Measurements from ENCODE around the gene VPS33A. TPM values are rescaled to one million over a fixed set of nuclear protein-coding genes. Genes with fewer than 3 reads are reported as not detected.
"Not testable (repeated sequence)": the region's sequence is repeated elsewhere in the genome, so short reads cannot be mapped to it uniquely, and the experiment has no call there.

Gene VPS33A
- total RNA-seq, 4 donors from 2014 or later = 13.6 to 19.4 (median 15.1) TPM

GRCh38 chr12:122205053-122205925 is 61.0 kb downstream of the VPS33A start:
- peak; percentile 59 to 64 for DNase-seq (ENCODE audit: low spot score in 2 of 2)
- no peak overlapping the region for H3K4me3 ChIP-seq
- H3K27me3 ChIP-seq = peaks cover 25% of the 10 kb centered on the region
- H3K27ac ChIP-seq = no peak overlapping the region
- 62% methylated on average over 23 of the region's 23 CpGs for WGBS
- no peaks in the 10 kb centered on the region for H3K9me3 ChIP-seq
- no peak for TF ChIP-seq CTCF (IDR thresholded peaks at IDR 0.05)
- H3K36me3 ChIP-seq = peaks cover 32% of the 10 kb centered on the region
- H3K4me1 ChIP-seq = peaks cover 25% of the 10 kb centered on the region

GRCh38 chr12:122204167-122205052 is 61.9 kb downstream of the VPS33A start:
- DNase-seq (ENCODE audit: low spot score in 2 of 2) = peak; percentile 56 to 72
- H3K4me1 ChIP-seq = peaks cover 25% of the 10 kb centered on the region
- no peaks in the 10 kb centered on the region for H3K9me3 ChIP-seq
- peaks cover 31% of the 10 kb centered on the region for H3K27me3 ChIP-seq
- peaks cover 25% of the 10 kb centered on the region for H3K36me3 ChIP-seq
- 64% methylated on average over 15 of the region's 71 CpGs for WGBS
- peak overlapping the region; percentile 63 for H3K4me3 ChIP-seq
- TF ChIP-seq POLR2AphosphoS5 (IDR thresholded peaks at IDR 0.05) (no peak), POLR2A (IDR thresholded peaks at IDR 0.05) (no peak), CTCF (IDR thresholded peaks at IDR 0.05) (no peak), EP300 (IDR thresholded peaks at IDR 0.05) (no peak)
- no peak overlapping the region for H3K27ac ChIP-seq

DNA sequence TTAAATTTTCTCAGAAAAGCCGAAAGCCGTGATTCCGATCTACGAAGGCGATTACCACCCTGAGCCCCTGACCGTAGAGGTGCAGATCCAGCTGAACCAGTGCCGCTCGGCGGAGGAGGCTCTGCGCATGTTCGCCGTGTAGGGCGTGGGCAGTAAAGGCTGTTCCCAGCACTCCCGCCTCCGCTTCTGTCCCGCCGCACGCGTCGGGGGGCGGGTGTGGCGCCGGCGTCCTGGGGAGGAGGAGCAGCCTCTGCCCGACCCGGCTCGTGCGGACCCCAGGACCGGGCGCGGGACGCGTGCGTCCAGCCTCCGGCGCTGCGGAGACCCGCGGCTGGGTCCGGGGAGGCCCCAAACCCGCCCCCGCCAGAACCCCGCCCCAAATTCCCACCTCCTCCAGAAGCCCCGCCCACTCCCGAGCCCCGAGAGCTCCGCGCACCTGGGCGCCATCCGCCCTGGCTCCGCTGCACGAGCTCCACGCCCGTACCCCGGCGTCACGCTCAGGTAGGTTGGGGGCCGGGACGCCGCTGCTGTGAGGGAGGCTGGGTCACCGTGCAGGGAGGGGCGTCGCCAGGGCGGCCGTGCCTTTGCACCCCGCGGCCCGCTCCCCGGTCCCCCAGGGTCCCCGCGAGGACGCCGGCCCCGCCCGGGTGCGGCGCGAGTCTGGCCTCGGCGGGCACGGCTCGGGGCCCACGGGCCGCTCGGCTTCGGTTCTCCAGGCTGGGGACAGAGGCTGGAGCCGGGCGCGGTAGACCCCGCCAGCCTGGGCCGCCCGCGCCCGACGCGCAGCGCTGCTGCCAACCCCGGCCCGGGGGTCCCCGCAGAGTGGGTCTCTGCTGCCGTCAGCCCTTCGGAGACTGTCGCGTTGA is 62.8 kb downstream of the VPS33A start, which contains the start of gene B3GNT4:
TSS of gene B3GNT4 (plus strand) at position 409 of the 866 bp plus-strand sequence. CDS start 910 bp downstream, outside the sequence.
- TF ChIP-seq EP300 (IDR thresholded peaks at IDR 0.05) (no peak), CTCF (IDR thresholded peaks at IDR 0.05) (no peak), POLR2A (IDR thresholded peaks at IDR 0.05) (no peak), POLR2AphosphoS5 (IDR thresholded peaks at IDR 0.05) (no peak)
- Histone ChIP-seq H3K9me3 (no peaks in the 10 kb centered on the region), H3K27ac (no peak within 1 kb of the TSS), H3K27me3 (peaks cover 31% of the 10 kb centered on the region), H3K4me3 (peak within 1 kb of the TSS; percentile 63), H3K4me1 (peaks cover 25% of the 10 kb centered on the region), H3K36me3 (peaks cover 18% of the 10 kb centered on the region)
- under 1% methylated on average over 24 of the region's 104 CpGs for WGBS
- DNase-seq (ENCODE audit: low spot score in 2 of 2) = peak in 1 of 2 donors; percentile 83

- 63% methylated on average over 19 of the region's 19 CpGs for WGBS
- not testable (repeated sequence) for H3K27ac ChIP-seq; H3K9me3 ChIP-seq; DNase-seq (ENCODE audit: low spot score in 2 of 2)
- Histone ChIP-seq H3K4me3 (peak overlapping the region; percentile 63), H3K27me3 (peaks cover 35% of the 10 kb centered on the region), H3K4me1 (peaks cover 25% of the 10 kb centered on the region), H3K36me3 (peaks cover 10% of the 10 kb centered on the region)
These were observed 63.5 kb downstream of the VPS33A start for GRCh38 chr12:122202811-122203210.

DNA sequence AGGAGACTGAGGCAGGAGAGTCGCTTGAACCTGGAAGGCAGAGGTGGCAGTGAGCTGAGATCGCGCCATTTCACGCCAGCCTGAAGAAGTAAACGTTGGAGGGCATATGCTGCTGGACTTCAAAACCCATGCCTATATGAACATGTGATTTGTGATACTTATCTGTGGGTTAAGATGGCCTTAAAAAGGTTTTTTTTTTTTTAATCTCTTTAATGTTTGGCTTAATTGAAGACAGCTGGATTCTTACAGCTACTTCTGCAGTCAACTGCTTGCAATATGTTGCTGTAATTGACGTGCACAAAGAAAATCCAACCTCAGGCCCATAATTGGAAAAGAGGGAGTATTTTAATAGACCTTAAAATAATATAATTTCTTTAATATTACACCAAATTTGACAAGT is 64.3 kb downstream of the VPS33A start:
- H3K27me3 ChIP-seq = peaks cover 42% of the 10 kb centered on the region
- no peak for DNase-seq (ENCODE audit: low spot score in 2 of 2)
- no peak overlapping the region for H3K27ac ChIP-seq
- H3K36me3 ChIP-seq = peaks cover 2% of the 10 kb centered on the region
- H3K9me3 ChIP-seq = no peaks in the 10 kb centered on the region
- H3K4me3 ChIP-seq = no peak overlapping the region
- peaks cover 25% of the 10 kb centered on the region for H3K4me1 ChIP-seq
- WGBS = 94% methylated on average over 5 of the region's 6 CpGs
- TF ChIP-seq CTCF (IDR thresholded peaks at IDR 0.05) (no peak), EP300 (IDR thresholded peaks at IDR 0.05) (no peak), POLR2AphosphoS5 (IDR thresholded peaks at IDR 0.05) (no peak), POLR2A (IDR thresholded peaks at IDR 0.05) (no peak)
